Panc1 (cell line): ENCODE data around the gene PRF1. TPM values are rescaled to one million over a fixed set of nuclear protein-coding genes. Genes with fewer than 3 reads are reported as not detected.

Experiments used
- ATAC-seq: fragments of 200-7000 bp; cut with Tn5 transposase; 2 replicates; pipeline ENCODE4 v1.9.1; 2020; ENCODE audit warnings: mild to moderate bottlenecking, moderate library complexity
- BruUV-seq: library from RNA; stranded (reverse); fragments of 400-500 nt; replicated peaks from 2 replicates; lab custom pipeline; 2021; lab: Mats Ljungman, UMichigan
- CTCF ChIA-PET: fragments of 300-600 bp; sonication (Branson Sonifier 250); formaldehyde crosslinking; loops from one replicate; lab custom pipeline; 2022; ENCODE audit warnings: antibody characterized with exemption; lab: Charles Lee
- POLR2A ChIA-PET: fragments of 300-600 bp; sonication (Branson Sonifier 250); formaldehyde crosslinking; loops from one replicate; lab custom pipeline; 2022; ENCODE audit warnings: antibody characterized with exemption; lab: Charles Lee
- DNase-seq: peaks from one replicate; pipeline ENCODE4 v3.0.0-alpha.2; 2010; ENCODE audit warnings: low read depth, low spot score
- H3K27ac ChIP-seq: 2 replicates; pipeline ENCODE4 v1.5.1; 2011; ENCODE audit warnings: mild to moderate bottlenecking, low read length, inconsistent platforms
- H3K27me3 ChIP-seq: fragments of 200-500 bp; sonication (Bioruptor generic); 2 replicates; pipeline ENCODE4 v1.6.0; 2014; ENCODE audit warnings: low read length, inconsistent platforms; ENCODE audit not compliant: control insufficient read depth, insufficient read depth
- H3K36me3 ChIP-seq: fragments of 200-500 bp; sonication (Bioruptor generic); 2 replicates; pipeline ENCODE4 v1.5.1; 2014; ENCODE audit warnings: inconsistent platforms, mild to moderate bottlenecking, low read length, moderate library complexity; ENCODE audit not compliant: control insufficient read depth, insufficient read depth
- H3K4me1 ChIP-seq: 2 replicates; pipeline ENCODE4 v1.5.1; 2011; ENCODE audit warnings: inconsistent platforms, mild to moderate bottlenecking, low read length, moderate library complexity; ENCODE audit not compliant: control insufficient read depth, insufficient read depth
- H3K4me3 ChIP-seq, 2 experiments: 2 replicates each; pipeline ENCODE4 v1.5.1; 2011 to 2012; ENCODE audit warnings: low read depth in 2 of 2, low read length in 2 of 2, mild to moderate bottlenecking in 2 of 2, inconsistent platforms in 1 of 2, moderate library complexity in 1 of 2
- H3K9me3 ChIP-seq: fragments of 200-500 bp; sonication (Bioruptor generic); 2 replicates; pipeline ENCODE4 v1.5.1; 2014; ENCODE audit warnings: low read depth, mild to moderate bottlenecking, inconsistent platforms, low read length, moderate library complexity; ENCODE audit not compliant: control insufficient read depth, insufficient read depth
- POLR2AphosphoS5 ChIP-seq: IDR thresholded peaks from 2 replicates; pipeline ENCODE4 v1.6.1; 2012; ENCODE audit warnings: mild to moderate bottlenecking, low read depth, low read length, moderate library complexity
- SIN3A ChIP-seq: IDR thresholded peaks from 2 replicates; pipeline ENCODE4 v1.6.1; 2012; ENCODE audit warnings: low read depth, mild to moderate bottlenecking, low read length, moderate library complexity, borderline replicate concordance; ENCODE audit not compliant: insufficient read depth
- TCF7L2 ChIP-seq: IDR thresholded peaks from 2 replicates; pipeline ENCODE4 v1.6.1; 2011; ENCODE audit warnings: mild to moderate bottlenecking, low read depth, low read length, inconsistent platforms
- in situ Hi-C: cut with HindIII; loops from 2 replicates; pipeline ENCODE4 v1.10.0; 2016; ENCODE audit warnings: low sequenced_read_pairs, low pct_unique_long_range_greater_than_20kb
- intact Hi-C: fragments of 100-400 bp; cut with micrococcal nuclease; formaldehyde crosslinking; loops from one replicate; pipeline ENCODE4 v1.10.0; 2022; ENCODE audit not compliant: unreplicated experiment
- total RNA-seq: library from RNA; stranded (reverse); gene quantifications from one replicate; pipeline ENCODE4 v1.2.1, GENCODE V29; 2021; ENCODE audit not compliant: unreplicated experiment
- TF ChIP-seq, protein P1 (sequence below): fragments of 450-650 bp; IDR thresholded peaks from 2 replicates; pipeline ENCODE4 v1.5.1; 2017; ENCODE audit warnings: mild to moderate bottlenecking
- TF ChIP-seq, protein P2 (sequence below), 2 experiments: IDR thresholded peaks; 2 replicates each; pipeline ENCODE4 v1.6.1; 2011 to 2012; ENCODE audit warnings: low read depth in 2 of 2, control low read depth in 1 of 2, low read length in 1 of 2, mild to moderate bottlenecking in 1 of 2, moderate library complexity in 1 of 2; ENCODE audit not compliant: insufficient read depth in 1 of 2

The PRF1 gene
- total RNA-seq, 1 experiment from 2014 or later: not detected

DNA sequence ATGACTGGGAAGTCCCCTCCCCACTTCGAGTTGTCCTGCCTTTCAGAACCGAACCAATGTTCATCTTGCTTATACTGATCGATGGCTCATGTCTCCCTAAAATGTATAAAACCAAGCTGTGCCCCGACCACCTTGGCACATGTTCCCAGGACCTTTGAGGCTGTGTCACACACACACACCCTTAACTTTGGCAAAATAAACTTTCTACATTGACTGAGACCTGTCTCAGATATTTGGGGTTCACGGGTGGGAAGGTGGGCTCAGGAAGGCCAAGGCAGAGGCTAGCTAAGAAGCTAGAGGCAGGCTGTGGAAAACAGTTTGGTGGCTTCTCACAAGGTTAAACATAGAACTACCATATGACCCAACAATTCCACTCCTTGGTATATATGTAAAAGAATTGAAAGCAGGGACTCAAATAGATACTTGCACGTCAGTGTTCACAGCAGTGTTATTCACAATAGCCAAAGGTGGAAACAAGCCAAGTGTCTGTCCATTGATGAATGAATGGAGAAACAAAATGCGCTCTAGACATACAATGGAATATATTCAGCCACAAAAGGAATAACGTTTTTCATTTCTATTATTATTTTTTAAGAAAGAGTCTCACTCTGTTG lies 15.4 kb downstream of the PRF1 start:
- BruUV-seq: no TSS peak
- TF ChIP-seq POLR2AphosphoS5 (no peak), SIN3A (no peak), TCF7L2 (no peak)
- TF ChIP-seq, protein P1, sequence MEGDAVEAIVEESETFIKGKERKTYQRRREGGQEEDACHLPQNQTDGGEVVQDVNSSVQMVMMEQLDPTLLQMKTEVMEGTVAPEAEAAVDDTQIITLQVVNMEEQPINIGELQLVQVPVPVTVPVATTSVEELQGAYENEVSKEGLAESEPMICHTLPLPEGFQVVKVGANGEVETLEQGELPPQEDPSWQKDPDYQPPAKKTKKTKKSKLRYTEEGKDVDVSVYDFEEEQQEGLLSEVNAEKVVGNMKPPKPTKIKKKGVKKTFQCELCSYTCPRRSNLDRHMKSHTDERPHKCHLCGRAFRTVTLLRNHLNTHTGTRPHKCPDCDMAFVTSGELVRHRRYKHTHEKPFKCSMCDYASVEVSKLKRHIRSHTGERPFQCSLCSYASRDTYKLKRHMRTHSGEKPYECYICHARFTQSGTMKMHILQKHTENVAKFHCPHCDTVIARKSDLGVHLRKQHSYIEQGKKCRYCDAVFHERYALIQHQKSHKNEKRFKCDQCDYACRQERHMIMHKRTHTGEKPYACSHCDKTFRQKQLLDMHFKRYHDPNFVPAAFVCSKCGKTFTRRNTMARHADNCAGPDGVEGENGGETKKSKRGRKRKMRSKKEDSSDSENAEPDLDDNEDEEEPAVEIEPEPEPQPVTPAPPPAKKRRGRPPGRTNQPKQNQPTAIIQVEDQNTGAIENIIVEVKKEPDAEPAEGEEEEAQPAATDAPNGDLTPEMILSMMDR: no peak
- TF ChIP-seq, protein P2, sequence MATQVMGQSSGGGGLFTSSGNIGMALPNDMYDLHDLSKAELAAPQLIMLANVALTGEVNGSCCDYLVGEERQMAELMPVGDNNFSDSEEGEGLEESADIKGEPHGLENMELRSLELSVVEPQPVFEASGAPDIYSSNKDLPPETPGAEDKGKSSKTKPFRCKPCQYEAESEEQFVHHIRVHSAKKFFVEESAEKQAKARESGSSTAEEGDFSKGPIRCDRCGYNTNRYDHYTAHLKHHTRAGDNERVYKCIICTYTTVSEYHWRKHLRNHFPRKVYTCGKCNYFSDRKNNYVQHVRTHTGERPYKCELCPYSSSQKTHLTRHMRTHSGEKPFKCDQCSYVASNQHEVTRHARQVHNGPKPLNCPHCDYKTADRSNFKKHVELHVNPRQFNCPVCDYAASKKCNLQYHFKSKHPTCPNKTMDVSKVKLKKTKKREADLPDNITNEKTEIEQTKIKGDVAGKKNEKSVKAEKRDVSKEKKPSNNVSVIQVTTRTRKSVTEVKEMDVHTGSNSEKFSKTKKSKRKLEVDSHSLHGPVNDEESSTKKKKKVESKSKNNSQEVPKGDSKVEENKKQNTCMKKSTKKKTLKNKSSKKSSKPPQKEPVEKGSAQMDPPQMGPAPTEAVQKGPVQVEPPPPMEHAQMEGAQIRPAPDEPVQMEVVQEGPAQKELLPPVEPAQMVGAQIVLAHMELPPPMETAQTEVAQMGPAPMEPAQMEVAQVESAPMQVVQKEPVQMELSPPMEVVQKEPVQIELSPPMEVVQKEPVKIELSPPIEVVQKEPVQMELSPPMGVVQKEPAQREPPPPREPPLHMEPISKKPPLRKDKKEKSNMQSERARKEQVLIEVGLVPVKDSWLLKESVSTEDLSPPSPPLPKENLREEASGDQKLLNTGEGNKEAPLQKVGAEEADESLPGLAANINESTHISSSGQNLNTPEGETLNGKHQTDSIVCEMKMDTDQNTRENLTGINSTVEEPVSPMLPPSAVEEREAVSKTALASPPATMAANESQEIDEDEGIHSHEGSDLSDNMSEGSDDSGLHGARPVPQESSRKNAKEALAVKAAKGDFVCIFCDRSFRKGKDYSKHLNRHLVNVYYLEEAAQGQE (IDR thresholded peaks at IDR 0.05; ENCODE audit: insufficient read depth in 1 of 2, low read depth in 2 of 2, low read length in 1 of 2): no peak
- in situ Hi-C loops (no loop called here), intact Hi-C loops (no loop called here)
- DNase-seq (no peak), ATAC-seq (no peak)
- H3K4me1 ChIP-seq: no peaks in the 10 kb centered on the region
- CTCF ChIA-PET: no interaction called here
- H3K27ac ChIP-seq: no peak overlapping the region
- POLR2A ChIA-PET: no interaction called here
- no peak overlapping the region for H3K4me3 ChIP-seq
- H3K27me3 ChIP-seq: peaks cover 14% of the 10 kb centered on the region
- H3K9me3 ChIP-seq: no peaks in the 10 kb centered on the region
- H3K36me3 ChIP-seq: no peaks in the 10 kb centered on the region

DNA sequence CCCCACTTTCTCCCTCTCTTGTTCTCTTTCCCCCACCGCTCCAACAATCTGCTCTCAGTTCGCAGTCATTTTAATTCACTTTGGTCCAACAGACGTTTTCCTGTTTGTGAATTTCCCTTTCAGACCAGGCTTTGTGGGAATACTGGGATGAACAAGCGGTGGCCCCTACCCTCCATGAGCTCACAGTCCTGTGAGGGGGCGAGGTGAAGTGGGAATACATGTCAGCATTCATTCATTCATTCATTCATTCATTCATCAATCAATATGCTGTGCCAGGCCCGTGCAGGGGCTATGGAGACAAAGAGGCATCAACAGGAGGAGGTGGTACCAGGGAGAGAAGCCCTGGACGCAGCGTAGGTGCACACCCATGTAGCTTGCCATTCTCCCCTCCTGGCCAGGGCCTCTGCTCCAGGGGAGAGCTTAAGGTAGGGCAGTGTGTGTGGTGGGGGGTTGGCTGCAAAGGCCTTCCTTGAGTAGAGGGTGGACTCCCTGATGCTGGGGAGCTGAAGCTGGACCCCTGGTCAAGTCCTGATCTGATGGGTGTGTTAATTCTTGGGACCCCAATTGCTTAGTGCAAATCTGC lies 16.1 kb downstream of the PRF1 start:
- no peak for DNase-seq
- H3K9me3 ChIP-seq: no peaks in the 10 kb centered on the region
- POLR2A ChIA-PET: interaction anchor here (0.6 kb wide), 1 partner anchor 24 kb away, joined by 3 read pairs; no protein-coding TSS in a partner anchor
- CTCF ChIA-PET: no interaction called here
- no peak overlapping the region for H3K27ac ChIP-seq
- H3K4me1 ChIP-seq: no peaks in the 10 kb centered on the region
- in situ Hi-C loops (no loop called here), intact Hi-C loops (no loop called here)
- peaks cover 14% of the 10 kb centered on the region for H3K27me3 ChIP-seq
- TF ChIP-seq, protein P2 (IDR thresholded peaks at IDR 0.05; ENCODE audit: insufficient read depth in 1 of 2, low read depth in 2 of 2, low read length in 1 of 2): no peak
- TF ChIP-seq SIN3A: no peak
- no peak for TF ChIP-seq TCF7L2
- TF ChIP-seq, protein P1: no peak
- TF ChIP-seq POLR2AphosphoS5: no peak
- H3K36me3 ChIP-seq: no peaks in the 10 kb centered on the region
- no peak overlapping the region for H3K4me3 ChIP-seq
- no peak for ATAC-seq
- no TSS peak for BruUV-seq
